HCT116 (cell line): ENCODE data around the gene SHROOM3.

Experiments
- EZH2phosphoT487 ChIP-seq: fragments of 200-600 bp; IDR thresholded peaks from 2 replicates; pipeline ENCODE4 v1.6.1; 2018; ENCODE audit warnings: antibody characterized with exemption, borderline replicate concordance
- POLR2A ChIP-seq: IDR thresholded peaks from 2 replicates; pipeline ENCODE4 v1.7.0; 2011; ENCODE audit warnings: borderline replicate concordance; ENCODE audit not compliant: insufficient read depth, insufficient read length; ENCODE audit errors: extremely low read depth
- POLR2AphosphoS5 ChIP-seq: IDR thresholded peaks from 2 replicates; pipeline ENCODE4 v1.6.1; 2011; ENCODE audit warnings: mild to moderate bottlenecking, low read depth, low read length, moderate library complexity
- SRF ChIP-seq: IDR thresholded peaks from 2 replicates; pipeline ENCODE4 v1.6.1; 2012; ENCODE audit warnings: low read depth
- YY1 ChIP-seq: IDR thresholded peaks from 2 replicates; pipeline ENCODE4 v1.6.1; 2011; ENCODE audit warnings: low read length, low read depth, moderate library complexity, mild to moderate bottlenecking; ENCODE audit not compliant: insufficient replicate concordance; ENCODE audit errors: extremely low read depth
- TF ChIP-seq, protein P1 (sequence below): IDR thresholded peaks from 2 replicates; pipeline ENCODE4 v1.6.1; 2012; ENCODE audit warnings: low read depth
- TF ChIP-seq, protein P2 (sequence below): IDR thresholded peaks from 2 replicates; pipeline ENCODE4 v1.6.1; 2012
- TF ChIP-seq, protein P3 (sequence below), 3 experiments: fragments of 200-600 bp in 1 of 3; sonication (generic) in 1 of 3; IDR thresholded peaks in 2 of 3; conservative IDR thresholded peaks in 1 of 3; 2 replicates each; pipeline ENCODE4 v1.5.1; 2012 to 2017; ENCODE audit warnings: low read depth in 2 of 3, low read length in 2 of 3, antibody characterized with exemption in 1 of 3, borderline replicate concordance in 1 of 3, control low read depth in 1 of 3, mild to moderate bottlenecking in 1 of 3, mixed read lengths in 1 of 3, mixed run types in 1 of 3, moderate library complexity in 1 of 3; ENCODE audit not compliant: insufficient read depth in 1 of 3

DNA sequence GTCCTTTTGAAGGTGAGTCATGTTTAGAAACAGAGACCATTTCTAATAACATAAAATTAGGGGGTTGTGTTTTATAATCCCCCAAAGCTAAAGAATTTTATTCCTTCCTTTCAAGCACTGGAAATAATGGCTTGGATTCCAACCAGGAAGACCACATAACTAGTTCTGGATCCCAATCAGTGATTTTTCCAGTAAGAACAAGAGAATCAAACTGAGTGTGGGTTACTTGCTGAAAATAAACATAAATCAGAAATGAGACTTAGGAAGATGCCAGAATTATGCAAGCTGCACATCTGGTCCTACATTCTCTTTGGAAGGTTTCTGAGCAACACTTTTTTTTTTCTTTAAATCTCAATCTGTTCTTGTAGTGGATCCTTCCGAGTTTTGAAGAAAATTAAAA is 386.6 kb downstream of the SHROOM3 start:
- TF ChIP-seq, protein P1, sequence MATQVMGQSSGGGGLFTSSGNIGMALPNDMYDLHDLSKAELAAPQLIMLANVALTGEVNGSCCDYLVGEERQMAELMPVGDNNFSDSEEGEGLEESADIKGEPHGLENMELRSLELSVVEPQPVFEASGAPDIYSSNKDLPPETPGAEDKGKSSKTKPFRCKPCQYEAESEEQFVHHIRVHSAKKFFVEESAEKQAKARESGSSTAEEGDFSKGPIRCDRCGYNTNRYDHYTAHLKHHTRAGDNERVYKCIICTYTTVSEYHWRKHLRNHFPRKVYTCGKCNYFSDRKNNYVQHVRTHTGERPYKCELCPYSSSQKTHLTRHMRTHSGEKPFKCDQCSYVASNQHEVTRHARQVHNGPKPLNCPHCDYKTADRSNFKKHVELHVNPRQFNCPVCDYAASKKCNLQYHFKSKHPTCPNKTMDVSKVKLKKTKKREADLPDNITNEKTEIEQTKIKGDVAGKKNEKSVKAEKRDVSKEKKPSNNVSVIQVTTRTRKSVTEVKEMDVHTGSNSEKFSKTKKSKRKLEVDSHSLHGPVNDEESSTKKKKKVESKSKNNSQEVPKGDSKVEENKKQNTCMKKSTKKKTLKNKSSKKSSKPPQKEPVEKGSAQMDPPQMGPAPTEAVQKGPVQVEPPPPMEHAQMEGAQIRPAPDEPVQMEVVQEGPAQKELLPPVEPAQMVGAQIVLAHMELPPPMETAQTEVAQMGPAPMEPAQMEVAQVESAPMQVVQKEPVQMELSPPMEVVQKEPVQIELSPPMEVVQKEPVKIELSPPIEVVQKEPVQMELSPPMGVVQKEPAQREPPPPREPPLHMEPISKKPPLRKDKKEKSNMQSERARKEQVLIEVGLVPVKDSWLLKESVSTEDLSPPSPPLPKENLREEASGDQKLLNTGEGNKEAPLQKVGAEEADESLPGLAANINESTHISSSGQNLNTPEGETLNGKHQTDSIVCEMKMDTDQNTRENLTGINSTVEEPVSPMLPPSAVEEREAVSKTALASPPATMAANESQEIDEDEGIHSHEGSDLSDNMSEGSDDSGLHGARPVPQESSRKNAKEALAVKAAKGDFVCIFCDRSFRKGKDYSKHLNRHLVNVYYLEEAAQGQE: no peak
- TF ChIP-seq, protein P2, sequence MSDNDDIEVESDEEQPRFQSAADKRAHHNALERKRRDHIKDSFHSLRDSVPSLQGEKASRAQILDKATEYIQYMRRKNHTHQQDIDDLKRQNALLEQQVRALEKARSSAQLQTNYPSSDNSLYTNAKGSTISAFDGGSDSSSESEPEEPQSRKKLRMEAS: no peak
- TF ChIP-seq EZH2phosphoT487: no peak
- TF ChIP-seq YY1: no peak
- TF ChIP-seq, protein P3, sequence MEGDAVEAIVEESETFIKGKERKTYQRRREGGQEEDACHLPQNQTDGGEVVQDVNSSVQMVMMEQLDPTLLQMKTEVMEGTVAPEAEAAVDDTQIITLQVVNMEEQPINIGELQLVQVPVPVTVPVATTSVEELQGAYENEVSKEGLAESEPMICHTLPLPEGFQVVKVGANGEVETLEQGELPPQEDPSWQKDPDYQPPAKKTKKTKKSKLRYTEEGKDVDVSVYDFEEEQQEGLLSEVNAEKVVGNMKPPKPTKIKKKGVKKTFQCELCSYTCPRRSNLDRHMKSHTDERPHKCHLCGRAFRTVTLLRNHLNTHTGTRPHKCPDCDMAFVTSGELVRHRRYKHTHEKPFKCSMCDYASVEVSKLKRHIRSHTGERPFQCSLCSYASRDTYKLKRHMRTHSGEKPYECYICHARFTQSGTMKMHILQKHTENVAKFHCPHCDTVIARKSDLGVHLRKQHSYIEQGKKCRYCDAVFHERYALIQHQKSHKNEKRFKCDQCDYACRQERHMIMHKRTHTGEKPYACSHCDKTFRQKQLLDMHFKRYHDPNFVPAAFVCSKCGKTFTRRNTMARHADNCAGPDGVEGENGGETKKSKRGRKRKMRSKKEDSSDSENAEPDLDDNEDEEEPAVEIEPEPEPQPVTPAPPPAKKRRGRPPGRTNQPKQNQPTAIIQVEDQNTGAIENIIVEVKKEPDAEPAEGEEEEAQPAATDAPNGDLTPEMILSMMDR (IDR thresholded peaks at IDR 0.05 in 2 of 3, conservative IDR thresholded peaks at IDR 0.05 in 1 of 3; ENCODE audit: borderline replicate concordance in 1 of 3, insufficient read depth in 1 of 3, low read depth in 2 of 3, low read length in 2 of 3): no peak
- no peak for TF ChIP-seq POLR2A
- TF ChIP-seq POLR2AphosphoS5: no peak
- no peak for TF ChIP-seq SRF
